Naive thymus-derived CD8-positive, alpha-beta T cell (primary cell): ENCODE measurements around the gene NOS1AP. TPM values are rescaled to one million over a fixed set of nuclear protein-coding genes. Genes with fewer than 3 reads are reported as not detected.
A peak's percentile ranks its signal among the peaks of the same experiment; 100 is the strongest.

Experiments
- ATAC-seq, 2 donors: fragments of 150-1000 bp; cut with Tn5 transposase in 1 of 2; sonication (Bioruptor Pico), chemical (Tn5 transposase) in 1 of 2; 1 replicate in 1 of 2; 2 replicates in 1 of 2; pipeline ENCODE4 v1.10.0; 2021; ENCODE audit warnings: mild to moderate bottlenecking in 2 of 2, moderate library complexity in 2 of 2
- POLR2A ChIA-PET: fragments of 350-600 bp; sonication (Branson Sonifier 250); formaldehyde crosslinking; loops from one replicate; lab custom pipeline; 2021; ENCODE audit warnings: antibody characterized with exemption; lab: Charles Lee
- DNase-seq, 10 donors: peaks; one replicate each; pipeline versions ENCODE4 v3.0.0 to v3.0.0-alpha.2; 2020 to 2022
- H3K27ac Mint-ChIP-seq, 10 donors: one replicate each; pipeline ENCODE4 v1.8.0; 2020 to 2022; ENCODE audit warnings: mild to moderate bottlenecking in 10 of 10, mixed read lengths in 10 of 10, moderate library complexity in 4 of 10, inconsistent platforms in 1 of 10
- H3K27me3 Mint-ChIP-seq, 5 donors: one replicate each; pipeline ENCODE4 v1.8.0; 2021 to 2022; ENCODE audit warnings: mixed read lengths in 5 of 5
- H3K36me3 Mint-ChIP-seq, 3 donors: one replicate each; pipeline ENCODE4 v1.8.0; 2020 to 2022; ENCODE audit warnings: mixed read lengths in 3 of 3, mild to moderate bottlenecking in 2 of 3, inconsistent platforms in 1 of 3
- H3K4me1 Mint-ChIP-seq, 4 donors: one replicate each; pipeline ENCODE4 v1.8.0; 2021 to 2022; ENCODE audit warnings: mixed read lengths in 4 of 4
- H3K4me3 Mint-ChIP-seq, 10 donors: one replicate each; pipeline ENCODE4 v1.8.0; 2020 to 2022; ENCODE audit warnings: mild to moderate bottlenecking in 10 of 10, mixed read lengths in 10 of 10, moderate library complexity in 6 of 10, inconsistent platforms in 1 of 10
- H3K9me3 Mint-ChIP-seq, 9 donors: one replicate each; pipeline ENCODE4 v1.8.0; 2020 to 2022; ENCODE audit warnings: mixed read lengths in 9 of 9, mild to moderate bottlenecking in 3 of 9, inconsistent platforms in 1 of 9, moderate library complexity in 1 of 9
- polyA plus RNA-seq, 3 donors: library from polyadenylated mRNA; unstranded; fragments of 300-500 nt; fragmentation: Illumina TruSeq; gene quantifications; one replicate each; pipeline ENCODE4 v1.2.3, GENCODE V29; 2021
- total RNA-seq, 8 experiments: library from RNA in 2 of 8; stranded (reverse) in 2 of 8; gene quantifications; one replicate each; pipeline ENCODE4 v1.2.3 and lab custom pipeline; 2021 to 2026

Gene NOS1AP
- total and polyA plus RNA-seq, 5 experiments from 2014 or later = not detected

DNA sequence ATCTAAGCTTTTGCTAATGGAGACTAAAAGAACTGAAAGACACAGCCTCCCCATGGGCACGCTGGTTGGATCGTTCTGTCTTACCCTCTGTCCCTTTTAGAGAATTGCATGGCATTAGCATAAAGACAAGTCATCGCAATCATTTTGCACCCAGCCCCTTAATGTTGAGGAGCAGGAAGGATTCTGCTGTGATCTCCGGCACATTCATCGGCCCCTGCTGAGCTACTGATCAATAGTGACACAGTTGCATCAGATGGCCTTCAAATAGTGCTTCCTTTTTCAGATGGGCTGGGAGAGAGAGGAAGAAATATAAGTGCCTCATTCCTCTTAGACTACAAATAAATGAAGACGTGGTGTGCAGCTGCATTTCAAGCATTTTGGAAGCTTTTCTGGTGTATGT is 75.4 kb downstream of the NOS1AP start:
- Mint-ChIP-seq H3K36me3 (no peaks in the 10 kb centered on the region), H3K9me3 (no peaks in the 10 kb centered on the region), H3K4me1 (no peaks in the 10 kb centered on the region), H3K27ac (no peak overlapping the region), H3K4me3 (no peak overlapping the region), H3K27me3 (peaks cover 0 to 24% (median 22%) of the 10 kb centered on the region in 5 donors)
- POLR2A ChIA-PET = no interaction called here
- ATAC-seq (no peak), DNase-seq (no peak)

DNA sequence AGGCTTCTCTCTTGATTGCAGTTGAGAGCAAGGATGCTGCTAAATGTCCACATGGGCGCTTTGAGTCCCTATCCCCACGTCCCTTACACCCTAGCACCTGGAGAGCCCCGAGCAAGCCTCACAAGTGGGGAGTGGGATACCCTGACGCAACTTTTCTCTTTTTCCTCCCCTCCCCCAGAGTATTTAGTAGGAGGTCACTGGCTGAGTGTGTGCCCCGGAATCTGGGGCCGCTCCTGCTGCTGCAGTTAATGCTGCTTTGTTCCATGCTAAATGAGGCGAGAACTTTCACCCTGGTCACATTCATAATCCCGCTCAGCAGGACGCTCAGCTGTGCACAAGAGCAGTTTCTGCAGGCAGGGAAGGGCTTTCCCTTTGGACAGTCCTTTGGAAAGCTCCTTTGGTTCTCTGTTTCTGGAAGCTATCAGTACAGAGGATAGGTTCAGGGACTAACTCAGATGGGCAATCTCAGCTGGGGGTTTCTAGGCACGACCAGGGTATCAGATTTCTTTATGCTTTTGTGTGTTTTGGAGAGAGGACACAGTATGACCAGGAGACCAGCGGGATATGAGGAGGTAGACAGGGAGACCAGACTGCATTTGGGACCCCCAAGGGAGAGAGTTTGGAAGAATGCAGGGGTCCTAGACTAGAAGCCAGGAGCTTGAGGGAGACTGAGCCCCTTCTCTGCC is 75.9 kb downstream of the NOS1AP start:
- H3K9me3 Mint-ChIP-seq = peaks cover 0 to 4% (median 0%) of the 10 kb centered on the region in 9 donors
- no peak for ATAC-seq
- no peaks in the 10 kb centered on the region for H3K36me3 Mint-ChIP-seq
- DNase-seq = no peak
- no peak overlapping the region for H3K4me3 Mint-ChIP-seq
- H3K27me3 Mint-ChIP-seq = peaks cover 2 to 26% (median 23%) of the 10 kb centered on the region in 5 donors
- POLR2A ChIA-PET = no interaction called here
- H3K4me1 Mint-ChIP-seq = no peaks in the 10 kb centered on the region
- no peak overlapping the region for H3K27ac Mint-ChIP-seq

DNA sequence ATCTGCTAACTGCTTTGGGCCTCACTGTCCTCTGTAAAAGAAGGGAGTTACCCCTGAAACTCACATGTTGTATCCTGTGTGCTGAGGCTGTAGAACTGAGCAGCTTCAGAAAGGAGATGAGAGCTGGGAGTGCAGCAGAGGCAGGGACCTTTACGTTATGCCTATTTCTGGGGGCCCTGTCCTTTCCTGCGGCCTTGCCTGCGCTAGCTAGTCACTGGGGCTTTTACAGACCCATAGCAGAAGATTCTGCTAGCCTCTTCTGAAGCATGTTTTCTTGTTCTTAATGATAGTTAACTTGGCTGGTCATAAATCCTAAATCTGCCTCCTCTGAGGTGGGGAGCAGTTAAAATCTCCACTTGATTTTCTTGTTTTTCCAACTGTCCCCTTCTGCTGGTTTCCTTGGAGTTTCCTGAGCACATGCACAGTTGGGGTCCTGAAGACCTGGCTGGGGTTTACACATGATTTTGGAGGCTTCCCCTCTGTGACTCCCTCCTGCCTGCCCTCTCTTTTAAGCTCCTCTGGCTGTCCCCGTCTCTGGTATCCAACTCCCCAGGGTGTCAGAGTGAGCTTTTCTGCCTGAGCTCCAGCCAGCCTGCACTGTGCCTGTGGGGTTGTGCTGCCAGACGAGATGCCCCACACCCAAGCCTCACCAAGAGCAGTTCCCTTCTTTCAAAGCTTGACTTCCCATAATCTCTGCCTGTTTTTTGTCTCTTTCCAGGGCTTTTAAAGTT is 76.6 kb downstream of the NOS1AP start:
- Mint-ChIP-seq H3K4me1 (no peaks in the 10 kb centered on the region), H3K4me3 (no peak overlapping the region), H3K9me3 (peaks cover 0 to 4% (median 0%) of the 10 kb centered on the region in 9 donors), H3K27me3 (peaks cover 9 to 26% (median 24%) of the 10 kb centered on the region in 5 donors), H3K27ac (no peak overlapping the region), H3K36me3 (no peaks in the 10 kb centered on the region)
- ATAC-seq = no peak
- no peak for DNase-seq
- POLR2A ChIA-PET = no interaction called here

DNA sequence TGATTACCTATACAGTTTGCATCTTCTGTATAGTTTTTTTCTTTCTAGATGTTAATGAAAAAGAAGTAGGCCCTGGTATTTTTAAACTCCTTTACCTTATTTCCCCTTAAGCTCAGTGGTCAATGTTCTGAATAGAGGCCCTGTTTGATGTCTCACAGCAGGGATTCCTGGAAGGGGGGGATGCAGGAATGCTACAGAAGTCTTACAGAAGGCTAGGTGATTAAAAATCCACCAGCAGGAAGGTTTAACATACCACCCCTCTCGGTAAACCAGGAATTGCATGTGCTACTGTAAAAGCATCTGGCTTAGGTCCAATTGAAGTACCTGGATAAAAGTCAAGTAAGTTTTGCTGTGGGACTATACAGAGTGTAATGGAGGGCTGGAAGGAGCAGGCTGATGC is 78.3 kb downstream of the NOS1AP start:
- DNase-seq = no peak
- Mint-ChIP-seq H3K36me3 (no peaks in the 10 kb centered on the region), H3K9me3 (peaks cover 0 to 4% (median 0%) of the 10 kb centered on the region in 9 donors), H3K4me1 (peaks cover 0 to 7% (median 0%) of the 10 kb centered on the region in 4 donors), H3K27me3 (peaks cover 14 to 22% (median 20%) of the 10 kb centered on the region in 5 donors), H3K4me3 (no peak overlapping the region), H3K27ac (no peak overlapping the region)
- POLR2A ChIA-PET = no interaction called here
- no peak for ATAC-seq

DNA sequence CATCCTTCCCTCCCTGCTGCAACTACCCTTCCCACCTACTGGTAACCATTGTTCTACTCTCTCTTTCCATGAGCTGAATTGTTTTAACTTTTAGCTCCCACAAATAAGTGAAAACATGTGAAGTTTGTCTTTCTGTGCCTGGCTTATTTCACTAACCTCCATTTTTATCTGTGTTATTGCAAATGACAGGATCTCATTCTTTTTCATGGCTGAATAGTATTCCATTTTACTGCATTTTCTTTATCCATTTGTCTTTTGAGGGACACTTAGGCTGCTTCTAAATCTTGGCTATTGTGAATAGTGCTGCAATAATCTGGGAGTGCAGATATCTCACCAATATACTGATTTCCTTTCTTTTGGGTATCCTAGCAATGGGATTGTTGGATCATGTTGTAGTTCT is 80.6 kb downstream of the NOS1AP start:
- Mint-ChIP-seq H3K27ac (no peak overlapping the region), H3K9me3 (peaks cover 0 to 4% (median 0%) of the 10 kb centered on the region in 9 donors), H3K4me1 (peaks cover 0 to 7% (median 0%) of the 10 kb centered on the region in 4 donors)

DNA sequence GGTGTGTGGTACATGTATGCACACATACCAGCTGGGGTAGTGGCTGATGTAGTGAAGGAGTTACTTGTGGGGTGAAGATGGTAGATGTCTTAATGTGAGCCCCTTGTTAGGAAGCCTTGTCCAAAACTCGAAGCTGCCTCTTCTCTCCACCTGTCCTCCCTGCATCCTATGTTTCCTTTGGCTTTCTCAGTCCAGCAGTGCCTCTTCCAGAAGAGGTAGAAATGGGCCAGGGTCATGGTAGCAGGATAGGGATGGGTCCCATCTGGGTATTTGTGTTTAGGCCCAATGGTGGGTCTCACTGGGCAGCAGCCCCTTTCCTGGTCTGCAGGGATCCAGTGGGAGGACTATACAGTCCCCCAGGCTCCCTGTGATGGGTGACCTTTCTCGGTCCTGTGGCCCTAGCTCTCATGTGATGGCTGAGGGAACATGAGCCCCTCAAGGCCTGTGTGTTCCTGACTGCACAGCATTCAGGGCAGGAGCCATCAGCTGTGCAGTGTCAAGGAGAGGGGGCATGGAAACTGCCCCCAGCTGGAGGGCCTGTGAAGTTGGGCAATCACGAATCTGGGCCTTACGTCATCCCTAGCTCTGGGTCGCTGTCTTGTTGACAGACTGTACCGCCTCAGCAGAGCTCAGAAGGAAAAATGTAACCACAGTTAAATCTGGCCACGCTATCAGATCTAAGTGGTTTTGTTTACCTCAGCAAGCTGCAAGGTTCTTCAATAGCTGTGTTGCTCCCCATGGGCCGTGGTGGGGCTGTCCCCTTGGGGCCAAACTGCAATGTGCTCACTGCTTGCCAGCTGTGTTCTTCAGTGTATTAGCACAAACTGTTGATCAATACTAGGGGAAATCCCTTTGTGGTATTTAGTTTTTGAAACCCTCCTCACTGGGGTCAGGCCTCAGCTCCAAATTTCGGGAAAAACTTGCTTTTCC is 82.7 kb downstream of the NOS1AP start:
- POLR2A ChIA-PET = no interaction called here
- no peak overlapping the region for H3K4me3 Mint-ChIP-seq
- ATAC-seq (no peak), DNase-seq (no peak)
- H3K4me1 Mint-ChIP-seq = peaks cover 0 to 7% (median 0%) of the 10 kb centered on the region in 4 donors
- H3K27ac Mint-ChIP-seq = peak overlapping the region in 1 of 10 donors; percentile 1
- peaks cover 0 to 4% (median 0%) of the 10 kb centered on the region in 9 donors for H3K9me3 Mint-ChIP-seq
- no peaks in the 10 kb centered on the region for H3K36me3 Mint-ChIP-seq
- peaks cover 3 to 18% (median 15%) of the 10 kb centered on the region in 5 donors for H3K27me3 Mint-ChIP-seq

More for the DNA sequence above, 80.6 kb downstream of the NOS1AP start:
- DNase-seq = no peak
- no peaks in the 10 kb centered on the region for H3K36me3 Mint-ChIP-seq
- peaks cover 7 to 23% (median 18%) of the 10 kb centered on the region in 5 donors for H3K27me3 Mint-ChIP-seq
- no peak for ATAC-seq
- POLR2A ChIA-PET = no interaction called here
- H3K4me3 Mint-ChIP-seq = no peak overlapping the region

DNA sequence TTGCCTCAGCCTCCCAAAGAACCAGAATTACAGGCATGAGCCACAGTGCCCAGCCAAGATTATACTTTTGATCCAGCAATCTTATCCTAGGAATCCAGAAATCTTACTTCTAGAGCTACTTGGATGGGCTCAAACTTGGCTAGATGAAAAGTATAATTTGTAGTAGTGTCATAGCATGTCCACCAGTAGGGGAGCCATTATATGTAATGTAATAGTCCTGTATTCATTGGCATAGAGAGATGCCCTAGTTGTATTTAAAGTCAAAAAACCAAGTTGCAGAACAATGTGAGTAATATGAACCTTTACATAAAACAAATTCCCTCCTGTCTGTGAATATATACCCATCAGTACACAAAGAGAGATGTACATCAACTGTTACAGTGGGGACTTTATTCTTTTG is 83.9 kb downstream of the NOS1AP start:
- POLR2A ChIA-PET = no interaction called here
- peaks cover 3 to 21% (median 15%) of the 10 kb centered on the region in 5 donors for H3K27me3 Mint-ChIP-seq
- H3K27ac Mint-ChIP-seq = no peak overlapping the region
- H3K9me3 Mint-ChIP-seq = peaks cover 0 to 4% (median 0%) of the 10 kb centered on the region in 9 donors
- ATAC-seq (no peak), DNase-seq (no peak)
- peaks cover 0 to 7% (median 0%) of the 10 kb centered on the region in 4 donors for H3K4me1 Mint-ChIP-seq
- H3K4me3 Mint-ChIP-seq = no peak overlapping the region
- H3K36me3 Mint-ChIP-seq = no peaks in the 10 kb centered on the region

DNA sequence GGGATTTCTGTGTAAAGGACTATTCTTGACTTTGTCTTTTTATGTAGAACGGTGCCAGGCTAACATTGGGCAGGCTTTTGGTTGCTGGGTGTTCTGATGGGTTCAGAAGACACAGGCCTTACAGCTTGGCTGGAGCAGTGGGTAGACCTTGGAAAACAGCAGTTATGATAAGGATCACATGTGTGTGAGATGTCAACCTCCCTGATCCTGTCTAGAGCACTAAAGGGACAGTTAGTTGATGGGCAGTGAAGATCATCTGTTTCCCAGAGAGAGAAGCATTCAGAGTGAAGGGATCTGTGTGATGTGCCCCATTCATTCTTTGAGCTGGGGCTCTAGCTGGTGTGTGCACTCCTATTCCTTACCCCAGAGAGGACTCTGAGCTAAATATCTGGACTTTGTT is 88.0 kb downstream of the NOS1AP start:
- peaks cover 3 to 16% (median 14%) of the 10 kb centered on the region in 5 donors for H3K27me3 Mint-ChIP-seq
- no peak overlapping the region for H3K4me3 Mint-ChIP-seq
- no peaks in the 10 kb centered on the region for H3K36me3 Mint-ChIP-seq
- no peak overlapping the region for H3K27ac Mint-ChIP-seq
- POLR2A ChIA-PET = no interaction called here
- DNase-seq (no peak), ATAC-seq (no peak)
- no peaks in the 10 kb centered on the region for H3K9me3 Mint-ChIP-seq
- H3K4me1 Mint-ChIP-seq = peaks cover 0 to 4% (median 0%) of the 10 kb centered on the region in 4 donors

DNA sequence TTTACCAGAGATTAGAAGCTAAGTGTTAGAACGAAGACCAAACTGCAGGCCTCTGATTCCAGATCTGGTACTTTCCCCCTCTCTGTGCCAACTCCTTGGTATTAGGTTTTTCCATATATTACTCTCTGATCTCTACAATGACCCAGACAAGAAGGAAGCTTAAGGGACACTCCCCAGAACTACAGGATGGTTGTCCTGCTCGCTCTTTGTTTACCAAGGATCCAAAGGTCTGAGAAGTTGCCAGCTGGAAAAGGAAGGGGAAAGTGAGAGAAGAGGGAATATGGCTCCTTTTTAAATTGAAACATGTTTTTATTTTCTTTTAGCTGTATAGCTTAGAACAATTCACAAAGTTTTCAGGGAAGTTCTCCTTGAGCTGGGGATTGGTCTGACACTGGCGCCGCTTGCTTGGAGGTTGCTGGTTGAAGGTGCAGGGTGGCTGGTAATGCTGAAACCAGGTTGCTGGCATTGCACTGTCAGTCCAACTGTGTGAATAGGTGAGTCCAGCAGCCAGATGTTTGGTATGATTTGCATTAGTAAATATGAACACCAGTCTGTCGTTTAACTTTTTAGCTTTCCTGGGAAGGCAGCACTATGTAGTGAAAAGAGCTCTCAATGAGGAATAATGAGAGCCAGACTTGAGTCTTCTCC is 89.3 kb downstream of the NOS1AP start:
- Mint-ChIP-seq H3K4me3 (no peak overlapping the region), H3K27me3 (peaks cover 3 to 29% (median 13%) of the 10 kb centered on the region in 5 donors), H3K9me3 (no peaks in the 10 kb centered on the region), H3K27ac (no peak overlapping the region), H3K4me1 (no peaks in the 10 kb centered on the region), H3K36me3 (no peaks in the 10 kb centered on the region)
- no peak for DNase-seq
- POLR2A ChIA-PET = no interaction called here
- ATAC-seq = no peak

DNA sequence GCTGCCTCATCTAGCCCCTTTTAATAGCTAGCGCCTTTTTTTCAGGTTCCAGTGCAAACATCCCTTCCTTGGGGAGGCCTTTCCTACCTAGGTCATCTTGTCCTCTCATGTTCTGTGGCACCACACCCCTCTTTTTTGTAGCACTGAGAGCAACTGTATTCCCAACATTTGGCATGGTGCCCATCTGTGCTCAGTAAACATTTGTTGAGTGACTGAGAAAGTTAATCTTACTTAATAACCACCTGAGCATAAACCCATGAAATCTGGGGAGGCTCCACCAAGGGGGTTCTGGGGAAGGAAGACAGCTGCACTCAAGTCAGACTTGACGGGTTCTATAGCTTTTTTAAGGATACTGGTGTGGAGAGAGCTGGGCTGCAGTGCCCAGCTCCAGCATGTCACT is 90.0 kb downstream of the NOS1AP start:
- H3K4me3 Mint-ChIP-seq = no peak overlapping the region

DNA sequence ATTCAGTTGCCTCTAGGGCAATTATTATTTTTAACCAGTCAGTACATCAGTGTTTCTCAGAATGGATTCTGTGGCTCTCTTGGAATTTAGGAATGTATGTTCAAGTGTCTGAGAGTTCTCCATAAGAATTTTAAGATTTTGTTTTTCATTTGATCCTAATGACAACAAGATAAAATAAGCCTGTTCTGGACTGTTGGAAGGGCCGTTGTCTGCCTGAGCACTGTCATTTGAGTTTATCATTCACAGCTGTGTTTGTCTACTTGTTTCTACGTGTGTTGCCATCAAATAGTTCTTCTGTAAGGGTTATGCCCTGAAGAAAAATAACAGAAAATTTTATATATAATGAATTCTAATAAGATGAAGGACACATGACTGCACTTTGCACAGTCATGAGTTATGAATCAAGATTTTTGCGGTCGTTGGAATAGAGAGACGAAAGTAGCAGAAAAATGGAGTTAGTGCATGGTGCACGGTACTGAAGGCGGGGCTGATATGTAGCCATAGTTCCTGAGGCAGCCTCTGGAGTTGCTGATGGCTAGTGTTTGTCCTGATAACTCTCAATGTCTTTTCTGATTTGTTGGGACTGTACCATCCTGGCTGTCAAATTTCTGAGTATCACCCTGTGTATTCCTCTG is 92.5 kb downstream of the NOS1AP start:
- Mint-ChIP-seq H3K9me3 (no peaks in the 10 kb centered on the region), H3K27ac (no peak overlapping the region), H3K36me3 (no peaks in the 10 kb centered on the region), H3K4me1 (no peaks in the 10 kb centered on the region), H3K27me3 (peaks cover 12 to 45% (median 34%) of the 10 kb centered on the region in 5 donors), H3K4me3 (no peak overlapping the region)
- ATAC-seq (no peak), DNase-seq (no peak)
- POLR2A ChIA-PET = no interaction called here

More for the DNA sequence above, 90.0 kb downstream of the NOS1AP start:
- no peaks in the 10 kb centered on the region for H3K36me3 Mint-ChIP-seq
- no peak overlapping the region for H3K27ac Mint-ChIP-seq
- ATAC-seq (no peak), DNase-seq (no peak)
- peaks cover 5 to 30% (median 17%) of the 10 kb centered on the region in 5 donors for H3K27me3 Mint-ChIP-seq
- POLR2A ChIA-PET = no interaction called here
- no peaks in the 10 kb centered on the region for H3K9me3 Mint-ChIP-seq
- H3K4me1 Mint-ChIP-seq = no peaks in the 10 kb centered on the region

DNA sequence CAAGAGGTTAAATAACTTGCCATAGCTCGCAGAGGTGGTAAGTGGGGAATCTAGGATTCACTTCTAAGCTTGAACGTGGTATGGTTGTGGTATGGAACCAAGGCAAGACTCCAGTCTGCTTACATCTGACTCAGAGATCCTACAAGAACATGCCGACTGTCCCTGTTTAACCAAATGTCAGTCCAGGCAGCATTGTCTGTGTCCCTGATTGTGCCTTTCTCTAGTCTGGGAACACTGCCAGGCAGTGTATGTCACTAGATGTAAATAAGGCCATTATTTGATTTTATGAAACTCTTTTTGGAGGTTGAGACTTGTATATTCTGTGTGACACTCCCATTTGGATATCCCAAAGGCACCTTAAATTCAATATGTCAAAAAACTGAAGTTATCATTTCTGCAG is 96.0 kb downstream of the NOS1AP start:
- no peaks in the 10 kb centered on the region for H3K36me3 Mint-ChIP-seq
- no peak for DNase-seq
- POLR2A ChIA-PET = no interaction called here
- H3K9me3 Mint-ChIP-seq = no peaks in the 10 kb centered on the region
- no peak overlapping the region for H3K27ac Mint-ChIP-seq
- ATAC-seq = no peak
- no peak overlapping the region for H3K4me3 Mint-ChIP-seq
- H3K4me1 Mint-ChIP-seq = no peaks in the 10 kb centered on the region
- H3K27me3 Mint-ChIP-seq = peaks cover 16 to 52% (median 43%) of the 10 kb centered on the region in 5 donors
